Trophoblast cell (in vitro differentiated cells and primary cell): ENCODE results near the gene CD70.
A peak's percentile ranks its signal among the peaks of the same experiment; 100 is the strongest.
"Not testable (repeated sequence)": the region's sequence is repeated elsewhere in the genome, so short reads cannot be mapped to it uniquely, and the experiment has no call there.

ENCODE experiments used
- DNase-seq, 2 donors: peaks; one replicate each; pipeline ENCODE4 v3.0.0-alpha.2; 2016
- H2AFZ ChIP-seq: 2 replicates; pipeline ENCODE4 v1.6.1; 2013; ENCODE audit warnings: low read length, moderate library complexity, mild to moderate bottlenecking; ENCODE audit not compliant: insufficient read depth, poor library complexity
- H2AK5ac ChIP-seq: 2 replicates; pipeline ENCODE4 v1.6.1; 2013; ENCODE audit warnings: mild to moderate bottlenecking, low read length
- H2BK120ac ChIP-seq: 2 replicates; pipeline ENCODE4 v1.6.1; 2013; ENCODE audit warnings: low read length, mild to moderate bottlenecking, moderate library complexity; ENCODE audit not compliant: insufficient read depth, poor library complexity
- H2BK12ac ChIP-seq: 2 replicates; pipeline ENCODE4 v1.6.1; 2013; ENCODE audit warnings: mild to moderate bottlenecking, low read length, moderate library complexity
- H2BK5ac ChIP-seq: 2 replicates; pipeline ENCODE4 v1.6.1; 2013; ENCODE audit warnings: low read length, low read depth, moderate library complexity, mild to moderate bottlenecking; ENCODE audit not compliant: poor library complexity
- H3K14ac ChIP-seq: 2 replicates; pipeline ENCODE4 v1.6.1; 2013; ENCODE audit warnings: mild to moderate bottlenecking, low read length
- H3K18ac ChIP-seq: 2 replicates; pipeline ENCODE4 v1.6.1; 2013; ENCODE audit warnings: mild to moderate bottlenecking, low read length
- H3K23ac ChIP-seq: 2 replicates; pipeline ENCODE4 v1.6.1; 2013; ENCODE audit warnings: low read length
- H3K27ac ChIP-seq: 2 replicates; pipeline ENCODE4 v1.5.1; 2013; ENCODE audit warnings: low read depth, mild to moderate bottlenecking, inconsistent platforms, low read length, moderate library complexity
- H3K27me3 ChIP-seq: 2 replicates; pipeline ENCODE4 v1.6.1; 2013; ENCODE audit warnings: inconsistent platforms, mild to moderate bottlenecking, low read length, moderate library complexity; ENCODE audit not compliant: insufficient read depth
- H3K36me3 ChIP-seq, 2 experiments: 1 replicate in 1 of 2; 2 replicates in 1 of 2; pipeline ENCODE4 v1.6.1; 2013; ENCODE audit warnings: low read length in 2 of 2, mild to moderate bottlenecking in 2 of 2, moderate library complexity in 1 of 2; ENCODE audit not compliant: insufficient read depth in 2 of 2, control insufficient read depth in 1 of 2
- H3K4ac ChIP-seq: 2 replicates; pipeline ENCODE4 v1.6.1; 2013; ENCODE audit warnings: low read depth, mild to moderate bottlenecking, low read length, moderate library complexity
- H3K4me1 ChIP-seq, 2 experiments: 1 replicate in 1 of 2; 2 replicates in 1 of 2; pipeline ENCODE4 v1.6.1; 2013; ENCODE audit warnings: low read length in 2 of 2, mild to moderate bottlenecking in 2 of 2, moderate library complexity in 1 of 2; ENCODE audit not compliant: insufficient read depth in 2 of 2, control insufficient read depth in 1 of 2
- H3K4me2 ChIP-seq: 2 replicates; pipeline ENCODE4 v1.6.1; 2013; ENCODE audit warnings: inconsistent platforms, mild to moderate bottlenecking, low read length, moderate library complexity
- H3K4me3 ChIP-seq: 2 replicates; pipeline ENCODE4 v1.5.1; 2013; ENCODE audit warnings: mild to moderate bottlenecking, low read depth, low read length, inconsistent platforms
- H3K79me1 ChIP-seq: one replicate; pipeline ENCODE4 v1.6.1; 2013; ENCODE audit warnings: low read length
- H3K79me2 ChIP-seq: 2 replicates; pipeline ENCODE4 v1.6.1; 2013; ENCODE audit warnings: low read length, mild to moderate bottlenecking; ENCODE audit not compliant: control insufficient read depth, insufficient read depth, poor library complexity
- H3K9ac ChIP-seq: 2 replicates; pipeline ENCODE4 v1.6.1; 2013; ENCODE audit warnings: mild to moderate bottlenecking, low read length
- H3K9me3 ChIP-seq: 2 replicates; pipeline ENCODE4 v1.6.1; 2013; ENCODE audit warnings: low read depth, mild to moderate bottlenecking, control low read depth, inconsistent platforms, low read length; ENCODE audit not compliant: insufficient read depth
- H4K12ac ChIP-seq: 2 replicates; pipeline ENCODE4 v1.6.1; 2013; ENCODE audit warnings: low read depth, mild to moderate bottlenecking, low read length, moderate library complexity
- H4K8ac ChIP-seq: 2 replicates; pipeline ENCODE4 v1.6.1; 2013; ENCODE audit warnings: low read depth, mild to moderate bottlenecking, low read length, moderate library complexity
- H4K91ac ChIP-seq: one replicate; pipeline ENCODE4 v1.6.1; 2013; ENCODE audit warnings: low read depth, mild to moderate bottlenecking, low read length, moderate library complexity
- WGBS: extraction: QIAGEN DNeasy Blood & Tissue Kit; methylation state at CpG from one replicate; pipeline ENCODE4 v1.1.7; 2013; ENCODE audit warnings: missing lambda C conversion rate; ENCODE audit not compliant: insufficient read length, insufficient coverage; ENCODE audit errors: extremely low coverage; 5-methylcytosine and 5-hydroxymethylcytosine counted together

Gene CD70

GRCh38 chr19:6568010-6568526 is 22.9 kb downstream of the CD70 start:
- Histone ChIP-seq H3K4me3 (no peak overlapping the region), H3K14ac (no peak overlapping the region), H3K79me1 (no peaks in the 10 kb centered on the region), H3K4ac (no peak overlapping the region), H3K27ac (no peak overlapping the region), H3K79me2 (no peaks in the 10 kb centered on the region), H2AK5ac (no peak overlapping the region), H3K18ac (no peak overlapping the region), H4K12ac (no peak overlapping the region), H3K9me3 (peaks cover 5% of the 10 kb centered on the region), H2BK12ac (no peak overlapping the region), H3K23ac (no peak overlapping the region), H3K27me3 (no peaks in the 10 kb centered on the region), H2AFZ (no peak overlapping the region), H3K9ac (no peak overlapping the region), H4K91ac (no peak overlapping the region), H2BK120ac (no peak overlapping the region), H4K8ac (no peak overlapping the region), H3K36me3 (no peaks in the 10 kb centered on the region), H3K4me2 (no peak overlapping the region), H3K4me1 (no peaks in the 10 kb centered on the region), H2BK5ac (no peak overlapping the region)
- WGBS, result no CpG with 5 or more reads among the region's 8 CpGs
- peak; percentile 80 to 92 for DNase-seq

GRCh38 chr19:6566727-6567126 is 24.2 kb downstream of the CD70 start:
- not testable (repeated sequence) for H3K14ac ChIP-seq, H2AK5ac ChIP-seq, H4K12ac ChIP-seq, H3K36me3 ChIP-seq, H3K23ac ChIP-seq, H2BK5ac ChIP-seq, H3K79me1 ChIP-seq, H3K27me3 ChIP-seq, H3K4me2 ChIP-seq, H3K4ac ChIP-seq, DNase-seq, H3K4me3 ChIP-seq, H2BK120ac ChIP-seq, H4K8ac ChIP-seq, H3K79me2 ChIP-seq, H3K18ac ChIP-seq, H3K9ac ChIP-seq, H3K27ac ChIP-seq, H3K9me3 ChIP-seq, H3K4me1 ChIP-seq, H4K91ac ChIP-seq, H2BK12ac ChIP-seq, H2AFZ ChIP-seq
- no CpG with 5 or more reads among the region's 3 CpGs for WGBS

DNA sequence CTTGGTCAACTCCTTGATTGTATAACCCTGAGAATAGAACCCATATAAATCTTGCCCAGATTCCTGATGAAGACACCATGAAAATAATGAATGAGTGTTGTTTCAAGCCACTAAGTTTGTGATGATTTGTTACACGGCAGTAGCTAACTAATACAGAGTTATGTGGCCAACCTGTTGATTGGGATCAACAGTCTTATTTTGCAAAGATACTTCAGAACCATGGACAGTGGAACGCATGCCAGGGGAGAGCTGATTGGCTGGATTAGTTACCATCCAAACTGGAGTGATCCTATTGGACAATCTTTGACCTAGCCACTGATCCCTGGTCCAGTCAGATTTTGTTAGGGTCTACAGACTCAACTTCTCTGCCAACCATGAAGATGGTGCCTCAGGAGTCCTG is 26.6 kb downstream of the CD70 start:
- Histone ChIP-seq H3K23ac (no peak overlapping the region), H3K9ac (no peak overlapping the region), H2AFZ (no peak overlapping the region), H3K36me3 (no peaks in the 10 kb centered on the region), H4K91ac (no peak overlapping the region), H4K8ac (no peak overlapping the region), H3K9me3 (peaks cover 5% of the 10 kb centered on the region), H3K79me2 (no peaks in the 10 kb centered on the region), H3K79me1 (no peaks in the 10 kb centered on the region), H2BK12ac (no peak overlapping the region), H3K4ac (no peak overlapping the region), H2BK120ac (no peak overlapping the region), H3K4me1 (no peaks in the 10 kb centered on the region), H4K12ac (no peak overlapping the region), H3K14ac (no peak overlapping the region), H3K18ac (no peak overlapping the region), H3K4me3 (no peak overlapping the region), H3K27ac (no peak overlapping the region), H2BK5ac (no peak overlapping the region), H3K4me2 (no peak overlapping the region), H3K27me3 (no peaks in the 10 kb centered on the region), H2AK5ac (no peak overlapping the region)
- DNase-seq, result peak in 1 of 2 donors; percentile 47
- no CpG with 5 or more reads among the region's 2 CpGs for WGBS

DNA sequence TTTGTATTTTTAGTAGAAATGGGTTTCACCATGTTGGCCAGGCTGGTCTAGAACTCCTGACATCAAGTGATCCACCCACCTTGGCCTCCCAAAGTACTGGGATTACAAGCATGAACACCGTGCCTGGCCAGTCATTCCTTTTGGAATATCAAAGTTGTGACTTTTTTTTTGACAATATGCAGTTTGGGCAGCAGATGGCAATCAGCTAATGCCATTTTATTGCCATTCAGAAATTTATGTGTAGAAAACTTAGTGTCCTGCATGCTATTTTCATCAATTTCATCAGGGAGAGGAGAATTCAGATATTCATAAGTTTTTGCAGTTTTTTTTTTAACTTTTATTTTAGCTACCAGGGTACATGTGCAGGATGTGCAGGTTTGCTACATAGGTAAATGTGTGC is 28.5 kb downstream of the CD70 start:
- H3K4ac ChIP-seq, H3K9me3 ChIP-seq, H2BK120ac ChIP-seq, H3K79me2 ChIP-seq, H3K18ac ChIP-seq, H4K12ac ChIP-seq, H3K27me3 ChIP-seq, DNase-seq, H3K36me3 ChIP-seq, H3K79me1 ChIP-seq, H3K27ac ChIP-seq, H2BK5ac ChIP-seq, H3K4me2 ChIP-seq, H2AFZ ChIP-seq, H3K14ac ChIP-seq, H3K4me1 ChIP-seq, H2AK5ac ChIP-seq, H3K4me3 ChIP-seq, H2BK12ac ChIP-seq, H3K23ac ChIP-seq, H4K8ac ChIP-seq, H3K9ac ChIP-seq, H4K91ac ChIP-seq: not testable (repeated sequence)
- no CpG with 5 or more reads among the region's 1 CpG for WGBS
